Germinal center (tissue), 1 donor: ENCODE results near the gene GADD45GIP1.
"Not testable (repeated sequence)": the region's sequence is repeated elsewhere in the genome, so short reads cannot be mapped to it uniquely, and the experiment has no call there.

ENCODE experiments used
- DNase-seq: peaks from one replicate; pipeline ENCODE4 v3.0.0; 2012; ENCODE audit warnings: mixed read lengths, low spot score

GADD45GIP1 gene

DNA sequence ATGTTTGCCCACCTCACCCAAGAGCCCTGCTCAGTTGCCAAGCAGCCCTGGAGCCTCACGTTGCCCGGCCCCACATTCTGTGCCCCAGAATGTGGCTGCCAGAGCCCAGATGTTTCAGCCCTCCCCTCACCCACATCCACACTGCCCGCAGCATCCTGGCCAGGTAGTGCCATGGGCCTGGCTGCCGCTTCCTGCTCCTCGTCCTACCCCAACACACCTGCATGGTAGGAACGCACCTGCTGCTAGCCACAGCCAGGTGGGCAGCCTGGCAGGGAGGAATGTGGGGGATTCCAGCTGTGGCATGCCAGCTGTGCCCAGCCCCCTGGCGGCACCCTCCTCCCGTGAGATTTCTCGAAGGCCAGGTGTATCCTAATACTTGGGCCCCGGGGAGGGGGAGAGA is 30.8 kb upstream of the GADD45GIP1 start:
- DNase-seq: no peak

DNA sequence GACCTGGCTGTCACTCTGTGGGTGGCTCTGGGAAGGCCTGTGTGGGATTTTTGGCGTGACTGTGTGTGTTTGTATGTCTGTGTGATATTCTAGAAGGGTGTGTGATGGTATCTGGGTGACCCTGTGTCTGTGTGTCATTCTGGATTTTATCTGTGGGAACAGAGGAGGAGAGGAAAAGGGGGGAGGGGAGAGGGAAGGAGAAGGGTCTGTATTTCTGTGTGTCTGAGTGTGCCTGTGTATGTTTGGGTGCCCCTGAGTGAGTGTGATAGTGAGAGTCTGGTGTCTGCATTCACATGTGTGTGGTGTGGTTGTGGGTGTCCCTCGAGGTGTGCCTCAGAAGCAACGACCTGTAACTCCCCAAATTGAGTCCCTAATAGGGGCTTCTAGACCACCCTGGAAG is 30.2 kb upstream of the GADD45GIP1 start:
- DNase-seq: no peak

DNA sequence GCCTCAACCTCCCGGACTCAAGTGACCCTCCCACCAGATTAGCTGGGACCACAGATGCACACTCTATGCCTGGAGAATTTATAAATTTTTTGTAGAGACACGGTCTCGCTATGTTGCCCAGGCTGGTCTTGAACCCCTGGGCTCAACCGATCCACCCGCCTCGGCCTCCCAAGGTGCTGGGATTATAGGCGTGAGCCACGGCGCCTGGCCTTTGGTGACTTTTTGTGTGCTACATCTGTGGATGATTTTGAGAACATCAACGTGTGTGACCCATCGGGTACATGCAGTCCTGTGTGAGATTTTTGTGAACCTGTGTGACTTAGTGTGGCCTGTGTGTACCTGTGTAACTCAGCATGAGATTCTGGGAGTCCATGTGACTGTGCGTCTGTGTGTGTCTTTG is 29.7 kb upstream of the GADD45GIP1 start:
- no peak for DNase-seq

DNA sequence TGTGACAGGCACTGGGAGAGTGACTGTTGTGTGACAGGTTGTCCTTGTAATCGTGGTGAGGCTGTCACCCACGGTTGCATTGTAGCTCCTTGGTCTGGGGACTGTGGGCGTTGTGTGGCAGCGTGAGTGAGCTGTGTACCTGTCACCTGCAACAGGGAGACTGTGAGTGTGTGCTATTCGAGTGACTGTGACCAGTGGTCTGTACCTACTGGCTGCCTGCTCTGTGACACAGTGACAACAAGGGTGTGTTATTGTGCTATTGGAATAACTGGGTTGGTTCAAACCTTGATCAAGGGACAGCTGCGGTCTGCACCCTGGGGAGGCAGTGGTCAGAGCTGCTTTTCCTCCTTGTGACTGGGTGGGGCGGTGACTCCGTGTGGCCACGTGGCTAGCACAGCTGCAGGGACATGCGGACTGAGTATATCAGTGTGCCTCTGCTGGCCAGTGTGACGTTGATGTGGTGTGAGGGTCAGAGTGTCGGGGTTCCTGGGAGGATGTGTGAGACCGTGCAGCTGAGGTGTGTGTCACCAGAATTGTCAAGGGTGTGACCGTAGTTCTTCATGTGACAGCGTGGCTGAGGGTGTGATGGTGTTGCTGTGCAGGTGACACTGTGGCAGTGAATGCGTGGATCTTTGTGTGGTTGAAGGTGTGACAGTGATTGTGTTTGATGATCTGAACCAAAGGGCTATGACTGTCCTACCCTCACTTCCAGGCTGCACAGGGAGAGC is 28.2 kb upstream of the GADD45GIP1 start:
- DNase-seq: no peak

GRCh38 chr19:12984683-12985048 is 27.6 kb upstream of the GADD45GIP1 start:
- no peak for DNase-seq

GRCh38 chr19:12984143-12984627 is 27.2 kb upstream of the GADD45GIP1 start:
- no peak for DNase-seq

GRCh38 chr19:12983542-12984142 is 26.6 kb upstream of the GADD45GIP1 start:
- DNase-seq: peak; percentile 92

- DNase-seq: no peak
These were observed 26.1 kb upstream of the GADD45GIP1 start for GRCh38 chr19:12983091-12983490.

- DNase-seq: no peak
These were observed 25.6 kb upstream of the GADD45GIP1 start for GRCh38 chr19:12982648-12983047.

- no peak for DNase-seq
These were observed 23.0 kb upstream of the GADD45GIP1 start for GRCh38 chr19:12979974-12980373.

GRCh38 chr19:12976109-12976508 is 19.1 kb upstream of the GADD45GIP1 start:
- not testable (repeated sequence) for DNase-seq

DNA sequence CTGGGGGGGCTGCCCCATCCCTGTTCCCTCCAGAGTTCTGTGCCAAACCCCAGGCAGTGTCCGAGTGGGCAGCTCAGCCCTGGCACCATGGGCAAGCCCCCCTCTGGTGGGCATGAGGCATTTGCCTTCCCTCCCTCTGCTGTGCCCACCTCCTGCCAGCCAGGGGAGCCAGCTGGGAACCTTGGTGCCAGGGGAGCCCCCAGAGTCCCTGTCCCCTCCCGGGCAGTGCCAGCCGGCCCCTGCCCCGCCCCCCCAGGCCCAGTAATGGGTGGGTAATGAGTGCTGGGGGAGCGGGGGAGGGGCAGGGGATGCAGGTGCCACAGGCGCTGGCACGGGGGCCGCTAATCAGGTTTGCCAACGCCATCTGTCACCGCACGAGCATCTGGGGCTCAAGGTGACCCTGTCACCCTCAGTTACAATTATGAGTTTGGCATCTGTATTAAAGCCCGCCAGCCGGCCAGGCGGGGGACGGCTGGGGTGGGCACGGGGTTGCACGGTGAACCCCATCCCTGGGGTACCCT is 18.3 kb upstream of the GADD45GIP1 start:
- no peak for DNase-seq

- no peak for DNase-seq
These were observed 17.5 kb upstream of the GADD45GIP1 start for GRCh38 chr19:12974301-12975220.

DNA sequence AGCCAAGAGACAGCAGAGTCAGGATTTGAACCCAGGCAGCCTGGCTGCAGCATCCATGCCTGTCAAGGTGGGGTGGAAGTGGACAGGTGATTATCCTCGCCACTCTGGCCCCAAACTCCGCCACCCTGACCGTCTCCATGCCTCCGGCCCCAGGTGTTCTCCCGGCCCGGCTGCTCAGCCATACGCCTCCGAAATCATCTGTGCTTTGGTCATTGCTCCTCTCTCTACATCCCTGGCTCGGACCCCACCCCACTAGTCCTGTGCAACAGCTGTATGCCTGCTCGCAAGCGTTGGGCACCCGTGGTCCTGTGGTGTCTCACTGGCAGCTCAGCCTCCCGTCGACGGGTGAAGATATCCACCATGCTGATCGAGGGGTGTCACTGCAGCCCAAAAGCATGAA is 16.2 kb upstream of the GADD45GIP1 start:
- no peak for DNase-seq

GRCh38 chr19:12970070-12970820 is 13.2 kb upstream of the GADD45GIP1 start:
- DNase-seq: no peak

- no peak for DNase-seq
These were observed 12.4 kb upstream of the GADD45GIP1 start, which contains the start of gene DAND5 for GRCh38 chr19:12969292-12969988. Gene DAND5 (plus strand): TSS chr19:12969576. CDS start chr19:12969661, 85 bp downstream.

- no peak for DNase-seq
These were observed 10.9 kb upstream of the GADD45GIP1 start for GRCh38 chr19:12967907-12968306.

DNA sequence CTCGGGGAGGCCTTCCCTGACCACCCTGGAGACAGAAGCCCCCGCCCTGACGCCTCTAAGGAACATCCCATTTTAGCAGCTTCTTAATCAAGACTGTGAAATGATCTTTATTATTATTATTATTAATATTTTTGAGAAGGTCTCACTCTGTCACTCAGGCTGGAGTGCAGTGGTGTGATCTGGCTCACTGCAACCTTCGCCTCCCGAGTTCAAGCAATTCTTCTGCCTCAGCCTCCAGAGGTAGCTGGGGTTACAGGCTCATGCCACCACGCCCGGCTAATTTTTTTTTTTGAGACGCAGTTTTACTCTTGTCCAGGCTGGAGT is 8.8 kb upstream of the GADD45GIP1 start:
- no peak for DNase-seq

- DNase-seq: peak; percentile 81
These were observed 8.2 kb upstream of the GADD45GIP1 start for GRCh38 chr19:12965017-12965811.

- DNase-seq: no peak
These were observed 2.5 kb upstream of the GADD45GIP1 start for GRCh38 chr19:12959481-12959880.
